Measurements from ENCODE around the gene MKS1.

The MKS1 gene

GRCh38 chr17:58156839-58157803 is 61.9 kb downstream of the MKS1 start:
- ChIA-PET POLR2A (no interaction called here), CTCF (no interaction called here)
- no peak for DNase-seq (ENCODE audit: extremely low spot score)
- TF ChIP-seq CTCF (IDR thresholded peaks at IDR 0.05; ENCODE audit: control extremely low read depth, extremely low read depth, low read depth, missing control alignments) = no peak
